Limb (tissue), 2 donors: ENCODE measurements around the gene NAP1L1.

Experiments
- DNase-seq, 2 donors: peaks; one replicate each; pipeline ENCODE4 v3.0.0-alpha.2; 2016; ENCODE audit errors: extremely low spot score in 2 of 2

The NAP1L1 gene

GRCh38 chr12:76084863-76085519 is 506 bp upstream of the NAP1L1 start:
- DNase-seq, result peak in 1 of 2 donors; percentile 76

GRCh38 chr12:76083246-76083903 is 1.1 kb downstream of the NAP1L1 start:
- no peak for DNase-seq

GRCh38 chr12:76081909-76082308 is 2.6 kb downstream of the NAP1L1 start:
- DNase-seq, result no peak

- no peak for DNase-seq
These were observed 3.6 kb downstream of the NAP1L1 start for GRCh38 chr12:76080729-76081415.

- DNase-seq, result no peak
These were observed 4.3 kb downstream of the NAP1L1 start for GRCh38 chr12:76080017-76080728.

GRCh38 chr12:76078748-76079147 is 5.7 kb downstream of the NAP1L1 start:
- DNase-seq, result no peak

- DNase-seq, result no peak
These were observed 9.0 kb downstream of the NAP1L1 start for GRCh38 chr12:76075448-76075847.

GRCh38 chr12:76074701-76075336 is 9.7 kb downstream of the NAP1L1 start:
- DNase-seq, result no peak

- DNase-seq, result no peak
These were observed 10.9 kb downstream of the NAP1L1 start for GRCh38 chr12:76073561-76073960.

- DNase-seq, result no peak
These were observed 11.9 kb downstream of the NAP1L1 start for GRCh38 chr12:76072568-76072967.

GRCh38 chr12:76069339-76069738 is 15.1 kb downstream of the NAP1L1 start:
- DNase-seq, result no peak

- no peak for DNase-seq
These were observed 18.6 kb downstream of the NAP1L1 start for GRCh38 chr12:76065917-76066316.

- DNase-seq, result no peak
These were observed 19.6 kb downstream of the NAP1L1 start for GRCh38 chr12:76064904-76065303.

- no peak for DNase-seq
These were observed 24.4 kb downstream of the NAP1L1 start for GRCh38 chr12:76060111-76060510.

- DNase-seq, result no peak
These were observed 27.2 kb downstream of the NAP1L1 start for GRCh38 chr12:76057326-76057725.

- no peak for DNase-seq
These were observed 29.1 kb downstream of the NAP1L1 start for GRCh38 chr12:76055393-76055792.

- no peak for DNase-seq
These were observed 34.8 kb downstream of the NAP1L1 start for GRCh38 chr12:76049575-76050251.

- no peak for DNase-seq
These were observed 36.7 kb downstream of the NAP1L1 start for GRCh38 chr12:76047742-76048141.

GRCh38 chr12:76047060-76047459 is 37.4 kb downstream of the NAP1L1 start:
- no peak for DNase-seq

- no peak for DNase-seq
These were observed 41.1 kb downstream of the NAP1L1 start for GRCh38 chr12:76043377-76043776.

- no peak for DNase-seq
These were observed 42.3 kb downstream of the NAP1L1 start for GRCh38 chr12:76042147-76042546.
